ENCODE data around the gene GTSF1L.
"Not testable (repeated sequence)": the region's sequence is repeated elsewhere in the genome, so short reads cannot be mapped to it uniquely, and the experiment has no call there.

GTSF1L gene

DNA sequence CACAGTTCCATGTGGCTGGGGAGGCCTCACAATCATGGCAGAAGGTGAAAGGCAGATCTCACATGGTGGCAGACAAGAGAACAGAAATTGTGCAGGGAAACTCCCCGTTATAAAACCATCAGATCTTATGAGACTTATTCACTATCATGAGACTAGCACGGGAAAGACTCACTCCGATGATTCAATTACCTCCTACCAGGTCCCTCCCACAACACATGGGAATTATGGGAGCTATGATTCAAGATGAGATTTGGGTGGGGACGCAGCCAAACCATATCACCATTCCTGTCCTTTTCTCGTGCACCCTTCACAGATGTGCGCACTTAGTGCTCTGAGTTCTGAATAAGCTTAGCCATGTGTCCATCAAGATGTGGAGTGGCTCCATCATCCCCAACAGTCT, 31.1 kb upstream of the GTSF1L start:
- 99% methylated on average over 4 of the region's 6 CpGs for WGBS
- H3K4me3 ChIP-seq (ENCODE audit: low read length); H3K9ac ChIP-seq (ENCODE audit: low read depth, low read length); H3K27ac ChIP-seq (ENCODE audit: low read depth, low read length); H3K9me3 ChIP-seq (ENCODE audit: insufficient read depth, low read depth, low read length); H3K27me3 ChIP-seq (ENCODE audit: insufficient read depth, low read length); H3K36me3 ChIP-seq (ENCODE audit: insufficient read depth, low read length); H3K4me1 ChIP-seq (ENCODE audit: insufficient read depth, low read length): not testable (repeated sequence)

DNA sequence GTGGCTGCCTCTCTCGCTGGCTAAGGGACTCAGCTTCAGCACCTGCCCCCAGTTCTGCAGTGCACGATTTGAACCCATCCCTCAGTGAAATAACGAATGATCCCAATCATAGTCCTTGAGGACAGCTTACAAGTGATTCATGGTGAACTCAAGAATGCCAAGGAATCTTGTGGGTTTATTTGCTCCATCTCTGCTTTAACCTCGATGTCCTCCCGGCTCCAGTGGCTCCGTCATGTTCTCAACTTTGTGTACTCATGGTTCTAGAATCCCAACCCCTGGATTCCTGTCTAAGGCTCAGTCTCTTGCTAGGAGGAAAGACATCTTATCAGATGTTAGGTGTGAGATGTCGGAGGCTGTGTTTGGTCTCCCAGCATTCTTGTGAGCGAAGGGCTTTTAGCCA, 29.0 kb upstream of the GTSF1L start:
- 94% methylated on average over 8 of the region's 8 CpGs for WGBS
- Histone ChIP-seq H3K9ac (ENCODE audit: low read depth, low read length) (no peak overlapping the region), H3K27ac (ENCODE audit: low read depth, low read length) (no peak overlapping the region), H3K36me3 (ENCODE audit: insufficient read depth, low read length) (no peaks in the 10 kb centered on the region), H3K4me1 (ENCODE audit: insufficient read depth, low read length) (no peaks in the 10 kb centered on the region), H3K4me3 (ENCODE audit: low read length) (no peak overlapping the region), H3K9me3 (ENCODE audit: insufficient read depth, low read depth, low read length) (no peaks in the 10 kb centered on the region), H3K27me3 (ENCODE audit: insufficient read depth, low read length) (no peaks in the 10 kb centered on the region)

- no peak overlapping the region for H3K4me3 ChIP-seq (ENCODE audit: low read length)
- no peak overlapping the region for H3K27ac ChIP-seq (ENCODE audit: low read depth, low read length)
- 95% methylated on average over 7 of the region's 7 CpGs for WGBS
- H3K36me3 ChIP-seq (ENCODE audit: insufficient read depth, low read length) = no peaks in the 10 kb centered on the region
- no peaks in the 10 kb centered on the region for H3K4me1 ChIP-seq (ENCODE audit: insufficient read depth, low read length)
- no peak overlapping the region for H3K9ac ChIP-seq (ENCODE audit: low read depth, low read length)
- no peaks in the 10 kb centered on the region for H3K9me3 ChIP-seq (ENCODE audit: insufficient read depth, low read depth, low read length)
- H3K27me3 ChIP-seq (ENCODE audit: insufficient read depth, low read length) = no peaks in the 10 kb centered on the region
Observed at GRCh38 chr20:43755390-43755789, 28.6 kb upstream of the GTSF1L start.

DNA sequence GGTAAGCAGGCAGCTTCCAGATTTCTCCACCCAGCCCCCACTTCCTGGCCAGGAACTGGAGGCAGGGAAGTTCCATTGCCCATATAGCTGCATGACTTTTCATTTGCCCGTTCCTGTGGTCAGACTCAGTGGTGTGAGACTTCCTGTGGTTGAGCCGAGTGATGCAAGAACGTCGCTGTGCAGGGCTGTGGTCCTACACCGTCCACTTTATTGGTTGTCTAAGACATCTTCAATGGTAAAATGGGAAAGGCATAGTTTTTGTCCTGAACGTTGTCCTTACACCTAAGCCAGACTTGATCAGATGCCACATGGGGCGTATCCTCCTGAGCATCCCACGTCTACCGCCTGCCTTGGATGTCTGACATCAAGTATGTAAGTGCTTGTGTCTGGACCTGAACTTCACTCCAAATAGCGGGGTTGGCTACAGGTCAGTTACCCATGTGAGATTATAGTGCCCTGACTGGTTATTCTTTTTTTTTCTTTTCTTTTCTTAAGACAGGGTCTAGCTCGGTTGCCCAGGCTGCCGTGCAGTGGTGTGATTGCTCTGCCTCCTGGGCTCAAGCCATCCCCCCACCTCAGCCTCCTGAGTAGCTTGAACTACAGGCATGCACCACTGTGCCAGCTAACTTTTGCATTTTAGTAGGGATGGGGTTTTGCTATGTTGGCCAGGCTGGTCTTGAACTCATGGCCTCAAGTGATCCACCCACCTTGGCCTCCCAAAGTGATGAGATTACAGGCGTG, 25.9 kb upstream of the GTSF1L start:
- Histone ChIP-seq H3K4me3 (ENCODE audit: low read length) (no peak overlapping the region), H3K27me3 (ENCODE audit: insufficient read depth, low read length) (no peaks in the 10 kb centered on the region), H3K9me3 (ENCODE audit: insufficient read depth, low read depth, low read length) (no peaks in the 10 kb centered on the region), H3K4me1 (ENCODE audit: insufficient read depth, low read length) (no peaks in the 10 kb centered on the region), H3K9ac (ENCODE audit: low read depth, low read length) (no peak overlapping the region), H3K27ac (ENCODE audit: low read depth, low read length) (no peak overlapping the region), H3K36me3 (ENCODE audit: insufficient read depth, low read length) (no peaks in the 10 kb centered on the region)
- 94% methylated on average over 13 of the region's 13 CpGs for WGBS

GRCh38 chr20:43752051-43752360, 25.2 kb upstream of the GTSF1L start:
- Histone ChIP-seq H3K36me3 (ENCODE audit: insufficient read depth, low read length) (no peaks in the 10 kb centered on the region), H3K4me3 (ENCODE audit: low read length) (no peak overlapping the region), H3K9ac (ENCODE audit: low read depth, low read length) (no peak overlapping the region), H3K4me1 (ENCODE audit: insufficient read depth, low read length) (no peaks in the 10 kb centered on the region), H3K27me3 (ENCODE audit: insufficient read depth, low read length) (no peaks in the 10 kb centered on the region), H3K27ac (ENCODE audit: low read depth, low read length) (no peak overlapping the region), H3K9me3 (ENCODE audit: insufficient read depth, low read depth, low read length) (no peaks in the 10 kb centered on the region)
- 88% methylated on average over 4 of the region's 4 CpGs for WGBS

GRCh38 chr20:43751167-43752050, 24.6 kb upstream of the GTSF1L start:
- Histone ChIP-seq H3K4me1 (ENCODE audit: insufficient read depth, low read length) (peaks cover 2% of the 10 kb centered on the region), H3K27ac (ENCODE audit: low read depth, low read length) (no peak overlapping the region), H3K27me3 (ENCODE audit: insufficient read depth, low read length) (no peaks in the 10 kb centered on the region), H3K4me3 (ENCODE audit: low read length) (no peak overlapping the region), H3K9ac (ENCODE audit: low read depth, low read length) (no peak overlapping the region), H3K36me3 (ENCODE audit: insufficient read depth, low read length) (no peaks in the 10 kb centered on the region), H3K9me3 (ENCODE audit: insufficient read depth, low read depth, low read length) (no peaks in the 10 kb centered on the region)
- WGBS = 94% methylated on average over 11 of the region's 11 CpGs

DNA sequence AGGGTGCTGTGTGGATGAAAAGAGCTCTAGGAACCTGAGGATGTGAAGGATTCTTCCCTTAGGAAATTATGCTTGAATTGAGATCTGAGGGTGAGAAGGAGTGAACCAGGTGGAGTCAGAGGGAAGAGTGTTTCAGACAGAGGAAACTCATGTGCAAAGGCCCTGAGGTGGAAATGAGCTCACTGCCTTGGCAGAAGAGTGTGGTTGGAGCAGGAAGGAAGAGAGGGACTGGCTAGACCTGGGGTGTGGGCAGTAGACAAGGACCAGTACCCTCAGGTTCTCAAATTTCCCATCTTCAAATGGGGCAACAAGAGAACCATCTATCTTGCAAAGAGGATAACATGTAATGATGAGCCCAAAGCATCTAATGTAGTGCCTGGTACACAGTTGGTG, 24.0 kb upstream of the GTSF1L start:
- H3K27ac ChIP-seq (ENCODE audit: low read depth, low read length) = no peak overlapping the region
- peaks cover 7% of the 10 kb centered on the region for H3K4me1 ChIP-seq (ENCODE audit: insufficient read depth, low read length)
- H3K9ac ChIP-seq (ENCODE audit: low read depth, low read length) = no peak overlapping the region
- H3K36me3 ChIP-seq (ENCODE audit: insufficient read depth, low read length) = no peaks in the 10 kb centered on the region
- no peaks in the 10 kb centered on the region for H3K9me3 ChIP-seq (ENCODE audit: insufficient read depth, low read depth, low read length)
- no peak overlapping the region for H3K4me3 ChIP-seq (ENCODE audit: low read length)
- H3K27me3 ChIP-seq (ENCODE audit: insufficient read depth, low read length) = no peaks in the 10 kb centered on the region

GRCh38 chr20:43749734-43750294, 23.0 kb upstream of the GTSF1L start:
- WGBS = 15% methylated on average over 23 of the region's 23 CpGs
- H3K27ac ChIP-seq (ENCODE audit: low read depth, low read length) = no peak overlapping the region
- no peaks in the 10 kb centered on the region for H3K36me3 ChIP-seq (ENCODE audit: insufficient read depth, low read length)
- H3K4me1 ChIP-seq (ENCODE audit: insufficient read depth, low read length) = peaks cover 7% of the 10 kb centered on the region
- H3K9me3 ChIP-seq (ENCODE audit: insufficient read depth, low read depth, low read length) = no peaks in the 10 kb centered on the region
- no peaks in the 10 kb centered on the region for H3K27me3 ChIP-seq (ENCODE audit: insufficient read depth, low read length)
- no peak overlapping the region for H3K4me3 ChIP-seq (ENCODE audit: low read length)
- no peak overlapping the region for H3K9ac ChIP-seq (ENCODE audit: low read depth, low read length)

DNA sequence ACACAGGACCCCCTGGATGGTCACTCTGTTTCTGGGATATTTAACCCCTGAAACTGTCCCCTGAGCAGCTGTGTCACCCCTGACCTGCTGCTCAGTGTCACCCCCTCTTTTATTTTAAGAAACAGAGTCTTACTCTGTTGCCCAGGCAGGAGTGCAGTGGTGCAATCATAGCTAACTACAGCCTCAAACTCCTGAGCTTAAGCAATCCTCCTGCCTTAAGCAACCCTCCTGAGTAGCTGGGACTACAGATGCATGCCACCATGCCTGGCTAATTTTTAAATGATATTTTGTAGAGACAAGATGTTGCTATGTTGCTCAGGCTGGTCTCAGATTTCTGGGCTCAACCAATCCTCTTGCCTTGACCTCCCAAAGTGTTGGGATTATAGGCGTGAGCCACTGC, 21.5 kb upstream of the GTSF1L start:
- peaks cover 11% of the 10 kb centered on the region for H3K4me1 ChIP-seq (ENCODE audit: insufficient read depth, low read length)

GRCh38 chr20:43746344-43747137, 19.7 kb upstream of the GTSF1L start:
- 66% methylated on average over 12 of the region's 12 CpGs for WGBS
- Histone ChIP-seq H3K9ac (ENCODE audit: low read depth, low read length) (peak overlapping the region; percentile 20; the same call in 1 of the 2 replicates), H3K27me3 (ENCODE audit: insufficient read depth, low read length) (no peaks in the 10 kb centered on the region), H3K27ac (ENCODE audit: low read depth, low read length) (no peak overlapping the region), H3K4me1 (ENCODE audit: insufficient read depth, low read length) (peaks cover 11% of the 10 kb centered on the region), H3K36me3 (ENCODE audit: insufficient read depth, low read length) (no peaks in the 10 kb centered on the region), H3K4me3 (ENCODE audit: low read length) (no peak overlapping the region), H3K9me3 (ENCODE audit: insufficient read depth, low read depth, low read length) (no peaks in the 10 kb centered on the region)

More for the DNA sequence above, 21.5 kb upstream of the GTSF1L start:
- no peak overlapping the region for H3K9ac ChIP-seq (ENCODE audit: low read depth, low read length)
- no peaks in the 10 kb centered on the region for H3K36me3 ChIP-seq (ENCODE audit: insufficient read depth, low read length)
- H3K27me3 ChIP-seq (ENCODE audit: insufficient read depth, low read length) = no peaks in the 10 kb centered on the region
- H3K4me3 ChIP-seq (ENCODE audit: low read length) = no peak overlapping the region
- no peak overlapping the region for H3K27ac ChIP-seq (ENCODE audit: low read depth, low read length)
- no peaks in the 10 kb centered on the region for H3K9me3 ChIP-seq (ENCODE audit: insufficient read depth, low read depth, low read length)
- 82% methylated on average over 1 of the region's 1 CpG for WGBS
